Heart left ventricle (tissue), 16 donors: ENCODE data around the gene FILIP1. TPM values are rescaled to one million over a fixed set of nuclear protein-coding genes. Genes with fewer than 3 reads are reported as not detected.

Experiments used
- ATAC-seq, 4 donors: fragments of 200-7000 bp; cut with Tn5 transposase; one replicate each; pipeline ENCODE4 v1.9.1; 2020 to 2022; ENCODE audit warnings: moderate library complexity in 4 of 4, mild to moderate bottlenecking in 3 of 4, moderate number of reproducible peaks in 1 of 4
- DNase-seq, 5 donors: peaks; one replicate each; pipeline ENCODE4 v3.0.0-alpha.2; 2020
- H3K27ac ChIP-seq, 12 donors: fragments of 200-600 bp; sonication (generic) in 4 of 12; one replicate each; pipeline versions ENCODE4 v1.5.0 to v1.8.0; 2016 to 2022; ENCODE audit warnings: mild to moderate bottlenecking in 2 of 12
- H3K27me3 ChIP-seq, 9 donors: fragments of 200-600 bp; sonication (generic) in 2 of 9; one replicate each; pipeline versions ENCODE4 v1.5.1 to v1.8.0; 2016 to 2022; ENCODE audit warnings: mild to moderate bottlenecking in 3 of 9
- H3K36me3 ChIP-seq, 9 donors: fragments of 200-600 bp; sonication (generic) in 2 of 9; one replicate each; pipeline versions ENCODE4 v1.5.0 to v1.8.0; 2018 to 2022; ENCODE audit warnings: mild to moderate bottlenecking in 2 of 9
- H3K4me1 ChIP-seq, 12 donors: fragments of 200-600 bp; sonication (generic) in 4 of 12; one replicate each; pipeline versions ENCODE4 v1.5.0 to v1.8.0; 2016 to 2022; ENCODE audit warnings: mild to moderate bottlenecking in 3 of 12
- H3K4me3 ChIP-seq, 12 donors: fragments of 200-600 bp; sonication (generic) in 4 of 12; one replicate each; pipeline versions ENCODE4 v1.5.0 to v1.8.0; 2017 to 2022; ENCODE audit warnings: mild to moderate bottlenecking in 9 of 12, moderate library complexity in 4 of 12
- H3K9me3 ChIP-seq, 12 donors: fragments of 200-600 bp; sonication (generic) in 4 of 12; one replicate each; pipeline versions ENCODE4 v1.5.0 to v1.8.0; 2016 to 2022; ENCODE audit warnings: mild to moderate bottlenecking in 1 of 12
- POLR2A ChIP-seq, 2 donors: fragments of 450-650 bp; IDR thresholded peaks; one replicate each; pipeline ENCODE4 v1.6.1; 2017; ENCODE audit warnings: antibody characterized with exemption in 2 of 2, mild to moderate bottlenecking in 2 of 2, moderate library complexity in 2 of 2
- WGBS, 4 donors: extraction: QIAGEN DNeasy Blood & Tissue Kit in 2 of 4; methylation state at CpG; one replicate each; pipeline versions ENCODE4 v1.1.5 to v1.1.7; 2013 to 2018; 5-methylcytosine and 5-hydroxymethylcytosine counted together
- intact Hi-C, 10 donors: fragments of 100-400 bp; cut with DNase I; formaldehyde crosslinking; loops; one replicate each; pipeline versions ENCODE4 v1.11.1 to v1.14.2; 2022
- polyA plus RNA-seq, 2 donors: library from polyadenylated mRNA; stranded (reverse); fragments of 200-250 nt; gene quantifications; one replicate each; pipeline ENCODE4 v1.2.3, GENCODE V29; 2013
- total RNA-seq, 9 donors: library from RNA; depleted of rRNA in 2 of 9; stranded (reverse); fragments of >200 nt in 2 of 9; fragmentation: NEBNext Ultra II Directional in 3 of 9; extraction: Animal tissue kit (Norgen Biotek cat#: 25700) in 3 of 9; gene quantifications; one replicate each; pipeline versions ENCODE4 v1.1.0 to v1.2.4, GENCODE V29; 2016 to 2023
- TF ChIP-seq, protein P1 (sequence below), 12 donors: fragments of 200-600 bp; sonication (generic) in 4 of 12; IDR thresholded peaks; one replicate each; pipeline versions ENCODE4 v1.5.0 to v1.8.0; 2018 to 2022; ENCODE audit warnings: antibody characterized with exemption in 12 of 12, mild to moderate bottlenecking in 5 of 12
- donor health status: ischemic (EF 13 %, LVEDD 7.1; RV severe dilation, severe dysfunction).
- donor health status: healthy with polysubstance abuse.
- donor health status: DM: no; HTN: yes; CAD: no.
- donor health status: DM: no; HTN: no; CAD: no.
- donor health status: ischemic (EF 25% LVEDD 6.9; RV normal size, moderate dysfunction).
- donor health status: ischemic (EF 25% LVEDD 5.7; RV mildly dilated, moderate dysfunction).
- donor health status: healthy.
- donor health status: DM: yes; HTN: yes; CAD: no.
- donor health status: ischemic (EF 35%, LVEDD 5.7; RV mildly dilated, moderate dysfunction).
- donor health status: nonischemic (EF 11% LVEDD 7.7; RV severe dilation, severe dysfunction).
- donor health status: DM: yes; HTN: yes; CAD: no.
- donor health status: PGD.
- donor health status: ischemic (EF 29% LVEDD 5.4; RV normal size, mild dysfunction).
- donor health status: nonischemic (EF 23%, LVEDD 6.1; RV moderate dilation, normal function).

Gene FILIP1
- total and polyA plus RNA-seq, 11 donors = 49.2 to 230 (median 158) TPM

DNA sequence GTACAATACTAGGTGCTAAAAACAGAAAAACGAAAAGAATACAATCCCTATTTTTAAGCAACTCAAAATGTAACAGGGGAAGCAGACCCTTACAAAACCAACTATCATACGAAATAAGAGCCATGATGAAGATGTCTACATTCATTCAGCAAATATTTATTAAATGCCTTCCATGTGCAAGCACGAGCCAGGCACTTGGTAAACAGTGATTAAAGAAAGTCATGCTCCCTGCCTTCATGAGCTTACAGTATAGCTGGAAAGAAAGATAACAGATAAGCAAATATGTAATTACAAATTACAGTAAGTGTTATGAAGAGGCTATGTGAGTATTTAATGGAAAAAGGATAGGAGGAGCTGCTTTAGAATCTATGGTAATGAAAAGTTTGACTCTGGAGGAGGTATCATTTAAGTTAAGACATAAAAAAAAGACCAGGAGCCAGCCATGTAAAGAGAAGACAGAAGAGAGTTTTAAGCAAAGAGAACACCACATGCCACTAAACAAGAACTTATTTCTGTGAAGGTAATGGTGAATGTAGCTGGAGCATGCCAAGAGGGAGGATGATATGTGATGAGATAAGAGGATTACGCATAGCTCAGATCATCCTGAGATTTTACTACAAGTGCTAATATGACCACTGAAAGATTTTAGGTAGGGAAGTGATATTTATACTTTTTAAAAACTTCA is 230.7 kb downstream of the FILIP1 start:
- 76 to 83% (median 81%) methylated on average over 4 of the region's 4 CpGs for WGBS, 4 donors
- DNase-seq = no peak
- TF ChIP-seq, protein P1, sequence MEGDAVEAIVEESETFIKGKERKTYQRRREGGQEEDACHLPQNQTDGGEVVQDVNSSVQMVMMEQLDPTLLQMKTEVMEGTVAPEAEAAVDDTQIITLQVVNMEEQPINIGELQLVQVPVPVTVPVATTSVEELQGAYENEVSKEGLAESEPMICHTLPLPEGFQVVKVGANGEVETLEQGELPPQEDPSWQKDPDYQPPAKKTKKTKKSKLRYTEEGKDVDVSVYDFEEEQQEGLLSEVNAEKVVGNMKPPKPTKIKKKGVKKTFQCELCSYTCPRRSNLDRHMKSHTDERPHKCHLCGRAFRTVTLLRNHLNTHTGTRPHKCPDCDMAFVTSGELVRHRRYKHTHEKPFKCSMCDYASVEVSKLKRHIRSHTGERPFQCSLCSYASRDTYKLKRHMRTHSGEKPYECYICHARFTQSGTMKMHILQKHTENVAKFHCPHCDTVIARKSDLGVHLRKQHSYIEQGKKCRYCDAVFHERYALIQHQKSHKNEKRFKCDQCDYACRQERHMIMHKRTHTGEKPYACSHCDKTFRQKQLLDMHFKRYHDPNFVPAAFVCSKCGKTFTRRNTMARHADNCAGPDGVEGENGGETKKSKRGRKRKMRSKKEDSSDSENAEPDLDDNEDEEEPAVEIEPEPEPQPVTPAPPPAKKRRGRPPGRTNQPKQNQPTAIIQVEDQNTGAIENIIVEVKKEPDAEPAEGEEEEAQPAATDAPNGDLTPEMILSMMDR (IDR thresholded peaks at IDR 0.05) = no peak
- no peak for TF ChIP-seq POLR2A (IDR thresholded peaks at IDR 0.05)
- peaks cover 0 to 27% (median 14%) of the 10 kb centered on the region in 12 donors for H3K4me1 ChIP-seq
- ATAC-seq = no peak
- H3K27ac ChIP-seq = no peak overlapping the region
- H3K27me3 ChIP-seq = no peaks in the 10 kb centered on the region
- intact Hi-C loops = loop anchor here in 1 of 10 donors (5.0 kb wide), 1 partner anchor 264 kb away; no protein-coding TSS in a partner anchor
- H3K9me3 ChIP-seq = no peaks in the 10 kb centered on the region
- H3K4me3 ChIP-seq = no peak overlapping the region
- peaks cover 0 to 84% (median 70%) of the 10 kb centered on the region in 9 donors for H3K36me3 ChIP-seq

DNA sequence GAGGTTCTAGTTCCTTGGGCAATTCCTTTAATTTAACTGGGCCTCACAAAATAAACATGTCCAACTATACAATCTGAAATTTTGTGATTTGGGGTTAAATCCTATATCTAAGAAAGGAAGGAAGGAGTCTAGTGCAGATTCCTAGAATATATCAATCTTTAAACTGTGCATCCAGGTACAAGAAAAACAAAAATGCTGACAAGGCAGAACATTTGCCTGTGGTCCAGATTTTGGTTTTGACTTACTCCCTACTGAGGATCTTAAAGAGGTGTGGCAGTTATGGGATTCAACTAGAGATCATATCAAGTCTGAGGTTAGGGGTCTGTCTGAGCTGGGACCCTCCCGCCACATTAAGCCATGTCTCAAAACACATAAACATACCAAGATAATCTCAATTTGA is 232.3 kb downstream of the FILIP1 start:
- Histone ChIP-seq H3K36me3 (peaks cover 0 to 96% (median 79%) of the 10 kb centered on the region in 9 donors), H3K27me3 (no peaks in the 10 kb centered on the region), H3K4me1 (peaks cover 0 to 13% (median 0%) of the 10 kb centered on the region in 12 donors), H3K9me3 (no peaks in the 10 kb centered on the region), H3K27ac (no peak overlapping the region), H3K4me3 (no peak overlapping the region)
- TF ChIP-seq, protein P1 (IDR thresholded peaks at IDR 0.05) = no peak
- TF ChIP-seq POLR2A (IDR thresholded peaks at IDR 0.05) = no peak
- no peak for ATAC-seq
- no peak for DNase-seq
- 96 to 100% (median 99%) methylated on average over 1 of the region's 1 CpG for WGBS, 4 donors
- intact Hi-C loops = loop anchor here in 1 of 10 donors (5.0 kb wide), 1 partner anchor 266 kb away; no protein-coding TSS in a partner anchor

DNA sequence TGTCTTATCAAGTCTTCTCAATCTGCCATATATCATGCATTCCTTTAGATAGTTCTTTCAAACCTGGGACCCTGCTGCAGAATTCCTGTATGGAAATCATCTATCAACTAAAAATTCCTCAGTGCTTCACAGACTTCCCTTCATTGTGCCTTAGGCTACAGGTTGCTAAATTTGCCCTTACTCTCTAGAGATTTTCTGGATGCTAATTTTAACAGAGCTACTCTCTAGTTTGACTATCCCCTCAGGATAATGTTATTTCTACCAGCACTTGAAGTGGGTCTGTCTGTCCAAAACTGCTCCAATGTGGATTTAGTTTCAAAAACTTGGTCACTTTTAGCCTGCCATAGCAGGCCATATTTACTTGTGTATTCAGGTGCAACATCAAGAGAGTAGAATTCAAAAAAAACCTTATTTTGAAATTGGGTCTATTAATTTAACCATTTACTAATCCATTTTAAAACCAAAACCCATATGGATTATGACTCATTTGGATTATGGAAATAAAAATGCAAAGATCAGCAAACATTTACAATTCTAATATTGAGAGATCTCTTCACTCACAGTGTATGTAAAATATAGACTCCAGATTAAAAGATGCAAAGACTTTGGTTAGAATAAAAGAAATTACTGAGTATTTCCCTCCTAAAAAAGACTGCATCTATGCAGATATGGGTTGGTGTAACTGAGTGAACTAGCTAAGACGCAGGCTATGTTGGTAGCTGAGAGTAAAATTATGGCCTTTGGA is 236.1 kb downstream of the FILIP1 start:
- peaks cover 0 to 6% (median 0%) of the 10 kb centered on the region in 12 donors for H3K4me1 ChIP-seq
- ATAC-seq (no peak), DNase-seq (no peak)
- intact Hi-C loops = no loop called here
- H3K27me3 ChIP-seq = no peaks in the 10 kb centered on the region
- no peak overlapping the region for H3K4me3 ChIP-seq
- H3K27ac ChIP-seq = no peak overlapping the region
- TF ChIP-seq, protein P1 (IDR thresholded peaks at IDR 0.05) = no peak
- TF ChIP-seq POLR2A (IDR thresholded peaks at IDR 0.05) = no peak
- WGBS, 4 donors = 99 to 100% (median 99%) methylated on average over 1 of the region's 1 CpG
- H3K36me3 ChIP-seq = peaks cover 0 to 98% (median 77%) of the 10 kb centered on the region in 9 donors
- no peaks in the 10 kb centered on the region for H3K9me3 ChIP-seq

DNA sequence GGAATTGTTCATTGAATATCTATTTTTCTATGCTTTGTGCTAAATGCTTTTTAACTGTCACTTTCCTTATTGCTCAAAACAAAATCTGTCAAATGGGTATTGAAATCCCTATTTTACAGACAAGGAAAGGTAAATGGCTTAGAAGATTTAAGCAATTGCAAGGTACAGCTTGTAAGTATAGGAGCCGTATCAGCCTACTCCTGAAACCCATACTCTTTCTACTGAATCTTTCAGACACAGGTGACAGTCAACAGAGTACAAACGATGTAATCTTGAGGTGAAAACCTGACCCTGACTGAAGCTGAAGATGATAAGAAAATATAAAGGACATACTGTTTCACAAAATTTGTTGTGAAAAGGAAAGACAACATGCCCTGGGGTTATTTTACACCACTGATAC is 243.0 kb downstream of the FILIP1 start:
- H3K36me3 ChIP-seq = peaks cover 0 to 39% (median 19%) of the 10 kb centered on the region in 9 donors
- DNase-seq = no peak
- ATAC-seq = no peak
- no peak overlapping the region for H3K4me3 ChIP-seq
- WGBS, 4 donors = 78 to 88% (median 86%) methylated on average over 2 of the region's 2 CpGs
- no peak for TF ChIP-seq POLR2A (IDR thresholded peaks at IDR 0.05)
- TF ChIP-seq, protein P1 (IDR thresholded peaks at IDR 0.05) = no peak
- H3K9me3 ChIP-seq = no peaks in the 10 kb centered on the region
- no peaks in the 10 kb centered on the region for H3K27me3 ChIP-seq
- intact Hi-C loops = no loop called here
- H3K4me1 ChIP-seq = no peaks in the 10 kb centered on the region
- H3K27ac ChIP-seq = no peak overlapping the region
